ENCODE data around the gene GIMAP1. TPM values are rescaled to one million over a fixed set of nuclear protein-coding genes. Genes with fewer than 3 reads are reported as not detected.

GIMAP1 gene
- total RNA-seq, 1 donor from 2014 or later = 21.2 TPM

- no peaks in the 10 kb centered on the region for H3K9me3 ChIP-seq
- no peaks in the 10 kb centered on the region for H3K27me3 ChIP-seq
- no peak for TF ChIP-seq CTCF (IDR thresholded peaks at IDR 0.05)
- no peak for DNase-seq (ENCODE audit: low spot score in 2 of 2)
- no peaks in the 10 kb centered on the region for H3K4me1 ChIP-seq
- H3K36me3 ChIP-seq = no peaks in the 10 kb centered on the region
- H3K27ac ChIP-seq = peak within 1 kb of the TSS; percentile 41 to 61
- peak within 1 kb of the TSS; percentile 46 to 56 for H3K4me3 ChIP-seq
- intact Hi-C loops (cut with DNase I) = no loop called here
These were observed 31.0 kb upstream of the GIMAP1 start, which contains the start of gene GIMAP2 for GRCh38 chr7:150685219-150686029. Gene GIMAP2, plus strand, starts transcription at chr7:150685706. Its CDS starts 1,354 bp downstream, at chr7:150687060.

- Histone ChIP-seq H3K27me3 (no peaks in the 10 kb centered on the region), H3K4me3 (peak overlapping the region; percentile 46 to 56), H3K9me3 (no peaks in the 10 kb centered on the region), H3K27ac (peak overlapping the region; percentile 27 to 61), H3K36me3 (no peaks in the 10 kb centered on the region), H3K4me1 (no peaks in the 10 kb centered on the region)
- TF ChIP-seq CTCF (IDR thresholded peaks at IDR 0.05) = no peak
- DNase-seq (ENCODE audit: low spot score in 2 of 2) = no peak
- intact Hi-C loops (cut with DNase I) = no loop called here
These were observed 30.3 kb upstream of the GIMAP1 start for GRCh38 chr7:150686030-150686631.

- Histone ChIP-seq H3K27me3 (no peaks in the 10 kb centered on the region), H3K4me3 (no peak overlapping the region), H3K4me1 (no peaks in the 10 kb centered on the region), H3K36me3 (no peaks in the 10 kb centered on the region), H3K9me3 (no peaks in the 10 kb centered on the region), H3K27ac (no peak overlapping the region)
- intact Hi-C loops (cut with DNase I) = no loop called here
- DNase-seq (ENCODE audit: low spot score in 2 of 2) = no peak
- no peak for TF ChIP-seq CTCF (IDR thresholded peaks at IDR 0.05)
These were observed 27.8 kb upstream of the GIMAP1 start for GRCh38 chr7:150688630-150689029.

GRCh38 chr7:150695654-150696053 is 20.8 kb upstream of the GIMAP1 start:
- no peak for TF ChIP-seq CTCF (IDR thresholded peaks at IDR 0.05)
- no peaks in the 10 kb centered on the region for H3K4me1 ChIP-seq
- no peak for DNase-seq (ENCODE audit: low spot score in 2 of 2)
- intact Hi-C loops (cut with DNase I) = no loop called here
- H3K4me3 ChIP-seq = no peak overlapping the region
- peaks cover 0 to 2% of the 10 kb centered on the region in 2 donors for H3K9me3 ChIP-seq
- H3K27me3 ChIP-seq = no peaks in the 10 kb centered on the region
- no peak overlapping the region for H3K27ac ChIP-seq
- H3K36me3 ChIP-seq = no peaks in the 10 kb centered on the region

GRCh38 chr7:150703209-150703608 is 13.2 kb upstream of the GIMAP1 start:
- H3K27ac ChIP-seq = no peak overlapping the region
- H3K36me3 ChIP-seq = no peaks in the 10 kb centered on the region
- no peaks in the 10 kb centered on the region for H3K4me1 ChIP-seq
- H3K9me3 ChIP-seq = peaks cover 0 to 22% of the 10 kb centered on the region in 2 donors
- no peak for DNase-seq (ENCODE audit: low spot score in 2 of 2)
- no peaks in the 10 kb centered on the region for H3K27me3 ChIP-seq
- no peak for TF ChIP-seq CTCF (IDR thresholded peaks at IDR 0.05)
- intact Hi-C loops (cut with DNase I) = no loop called here
- H3K4me3 ChIP-seq = no peak overlapping the region
